GM18951 (cell line): ENCODE measurements around the gene SPRR3.
"Not testable (repeated sequence)": the region's sequence is repeated elsewhere in the genome, so short reads cannot be mapped to it uniquely, and the experiment has no call there.

Source experiments
- POLR2A ChIP-seq: IDR thresholded peaks from 4 replicates; pipeline ENCODE4 v1.6.1; 2011; ENCODE audit warnings: mild to moderate bottlenecking; ENCODE audit not compliant: insufficient read length, insufficient read depth; ENCODE audit errors: extremely low read depth
- in situ Hi-C: fragments of 300-500 bp; cut with MboI; formaldehyde crosslinking; loops from one replicate; pipeline ENCODE4 v1.12.0; 2022; ENCODE audit warnings: low sequenced_read_pairs, mixed read lengths, inconsistent platforms; ENCODE audit not compliant: unreplicated experiment

Gene SPRR3

GRCh38 chr1:152998476-152998875, 3.1 kb upstream of the SPRR3 start:
- in situ Hi-C loops, result no loop called here
- TF ChIP-seq POLR2A, result no peak

DNA sequence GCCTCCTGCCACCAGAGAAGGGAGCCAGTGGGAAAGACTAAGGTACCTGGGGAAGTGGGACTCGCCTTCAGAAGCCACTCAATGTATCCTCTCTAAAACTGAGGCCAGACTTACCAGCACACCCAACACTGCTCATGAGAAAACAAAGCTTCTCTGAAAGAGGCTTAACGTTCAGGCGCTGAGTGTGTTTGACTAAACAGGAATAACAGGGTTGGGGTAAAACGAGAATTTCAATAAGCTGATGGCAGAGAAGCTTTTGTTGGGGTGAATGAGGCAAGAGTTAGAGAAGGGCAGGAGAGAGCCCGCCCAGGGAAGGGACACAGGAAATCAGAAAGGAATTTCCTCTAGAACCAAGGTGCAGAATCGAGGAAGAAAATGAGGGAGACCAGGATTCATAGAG, 1.7 kb upstream of the SPRR3 start:
- in situ Hi-C loops, result no loop called here
- no peak for TF ChIP-seq POLR2A

GRCh38 chr1:153000294-153000693, 1.3 kb upstream of the SPRR3 start:
- in situ Hi-C loops, result no loop called here
- TF ChIP-seq POLR2A, result no peak

DNA sequence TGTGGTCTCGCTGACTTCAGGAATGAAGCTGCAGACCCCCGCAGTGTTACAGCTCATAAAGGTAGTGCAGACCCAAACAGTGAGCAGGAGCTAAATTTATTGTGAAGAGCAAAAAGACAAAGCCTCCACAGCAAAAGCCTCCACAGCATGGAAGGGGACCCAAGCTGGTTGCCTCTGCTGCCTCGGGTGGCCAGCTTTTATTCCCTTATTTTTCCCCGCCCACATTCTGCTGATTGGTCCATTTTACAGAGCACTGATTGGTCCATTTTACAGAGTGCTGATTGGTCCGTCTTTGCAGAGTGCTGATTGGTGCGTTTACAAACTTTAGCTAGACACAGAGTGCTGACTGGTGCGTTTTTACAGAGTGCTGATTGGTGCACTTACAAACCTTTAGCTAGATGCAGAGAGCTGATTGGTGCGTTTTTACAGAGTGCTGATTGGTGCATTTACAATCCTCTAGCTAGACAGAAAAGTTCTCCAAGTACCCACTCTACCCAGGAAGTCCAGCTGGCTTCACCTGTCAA, 9.7 kb downstream of the SPRR3 start:
- in situ Hi-C loops, result not testable (repeated sequence)

DNA sequence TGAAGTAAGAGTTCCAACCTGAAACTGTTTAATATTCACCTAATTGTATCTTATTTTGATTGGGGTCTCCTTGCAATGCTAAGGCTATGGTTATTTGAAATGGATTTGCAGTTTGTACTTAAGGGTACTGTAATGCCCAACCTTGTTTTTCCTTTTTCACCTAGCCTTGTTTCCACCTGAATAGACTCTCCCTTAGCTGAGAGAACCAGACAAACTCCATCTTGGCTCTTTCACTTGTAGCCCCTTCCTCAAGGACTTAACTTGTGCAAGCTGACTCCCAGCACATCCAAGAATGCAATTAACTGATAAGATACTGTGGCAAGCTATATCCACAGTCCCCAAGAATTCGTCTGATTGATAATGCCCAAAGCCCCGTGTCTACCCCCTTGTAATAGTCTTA, 20.3 kb downstream of the SPRR3 start:
- in situ Hi-C loops, result not testable (repeated sequence)

- in situ Hi-C loops, result not testable (repeated sequence)
Measured at GRCh38 chr1:153022340-153022739, 20.8 kb downstream of the SPRR3 start.

DNA sequence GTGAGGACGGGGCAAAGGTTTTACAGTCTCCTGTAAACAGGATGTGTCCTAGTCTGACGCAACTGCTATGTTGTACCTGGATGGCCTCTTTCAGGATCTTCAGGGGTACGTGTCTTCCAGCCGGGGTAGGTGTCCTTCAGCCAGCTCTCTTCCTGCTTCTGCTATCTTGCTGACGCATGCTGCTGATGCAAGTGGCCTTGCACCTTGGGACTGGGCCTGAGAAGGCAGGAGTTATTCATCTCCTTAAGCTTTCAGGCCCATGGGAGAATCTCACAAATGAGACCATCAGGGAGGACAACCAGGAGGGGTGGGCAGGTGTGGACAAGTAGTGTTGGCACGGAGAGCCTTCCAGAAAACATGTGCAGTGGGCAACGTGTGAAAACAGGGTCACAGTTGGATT, 21.6 kb downstream of the SPRR3 start:
- no peak for TF ChIP-seq POLR2A
- in situ Hi-C loops, result no loop called here

- in situ Hi-C loops, result no loop called here
- no peak for TF ChIP-seq POLR2A
Measured at GRCh38 chr1:153024413-153024812, 22.9 kb downstream of the SPRR3 start.

- no peak for TF ChIP-seq POLR2A
- in situ Hi-C loops, result no loop called here
Measured at GRCh38 chr1:153025797-153026196, 24.2 kb downstream of the SPRR3 start.

GRCh38 chr1:153028766-153029165, 27.2 kb downstream of the SPRR3 start:
- TF ChIP-seq POLR2A, result no peak
- in situ Hi-C loops, result no loop called here

DNA sequence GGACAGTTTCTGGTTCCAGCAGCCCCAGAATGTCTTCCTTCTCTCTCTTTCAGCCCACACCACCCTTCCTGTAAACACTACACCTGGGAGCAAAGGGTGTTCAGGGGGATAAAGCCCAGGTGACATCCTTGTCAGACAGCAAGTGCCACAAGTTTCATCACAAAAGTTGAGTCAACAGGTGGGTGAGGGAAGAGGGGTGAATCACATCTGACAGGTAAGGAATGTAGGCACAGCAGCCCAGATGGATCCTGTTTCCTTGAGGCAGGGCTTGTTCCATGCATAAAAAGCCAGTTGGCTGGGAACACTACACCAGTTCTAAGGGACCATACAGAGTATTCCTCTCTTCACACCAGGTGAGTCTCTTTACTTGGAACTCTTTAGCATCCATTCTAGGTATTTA, 29.3 kb downstream of the SPRR3 start, which contains the start of gene SPRR1B:
Gene SPRR1B, plus strand, starts transcription at position 309 of the 400 bp plus-strand sequence. CDS start 1,143 bp downstream, outside the sequence.
- no peak for TF ChIP-seq POLR2A
- in situ Hi-C loops, result no loop called here

GRCh38 chr1:153032073-153032472, 30.5 kb downstream of the SPRR3 start:
- in situ Hi-C loops, result no loop called here
- TF ChIP-seq POLR2A, result no peak

GRCh38 chr1:153032677-153033308, 31.2 kb downstream of the SPRR3 start:
- in situ Hi-C loops, result no loop called here
- TF ChIP-seq POLR2A, result no peak

DNA sequence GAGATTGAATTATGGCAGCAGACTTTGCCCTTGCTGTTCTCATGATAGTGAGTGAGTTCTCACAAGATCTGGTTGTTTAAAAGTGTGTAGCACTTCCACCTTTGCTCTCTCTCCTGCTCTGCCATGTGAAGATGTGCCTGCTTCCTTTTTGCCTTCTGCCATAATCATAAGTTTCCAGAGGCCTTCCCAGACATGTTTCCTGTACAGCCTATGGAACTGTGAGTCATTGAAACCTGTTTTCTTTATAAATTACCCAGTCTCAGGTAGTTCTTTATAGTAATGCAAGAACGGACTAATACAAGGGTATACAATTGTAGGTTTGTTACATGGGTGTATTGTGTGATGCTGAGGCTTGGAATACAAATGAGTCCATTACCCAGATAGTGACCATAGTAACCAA, 33.7 kb downstream of the SPRR3 start:
- no peak for TF ChIP-seq POLR2A
- in situ Hi-C loops, result no loop called here
